DMS 273 (cell line): Measurements from ENCODE around the gene MGAT4B.
"Not testable (repeated sequence)": the region's sequence is repeated elsewhere in the genome, so short reads cannot be mapped to it uniquely, and the experiment has no call there.

Experiments used
- DNase-seq: peaks from one replicate; lab custom pipeline; 2025; ENCODE audit not compliant: unreplicated experiment; lab: John Stamatoyannopoulos, UW

Gene MGAT4B

DNA sequence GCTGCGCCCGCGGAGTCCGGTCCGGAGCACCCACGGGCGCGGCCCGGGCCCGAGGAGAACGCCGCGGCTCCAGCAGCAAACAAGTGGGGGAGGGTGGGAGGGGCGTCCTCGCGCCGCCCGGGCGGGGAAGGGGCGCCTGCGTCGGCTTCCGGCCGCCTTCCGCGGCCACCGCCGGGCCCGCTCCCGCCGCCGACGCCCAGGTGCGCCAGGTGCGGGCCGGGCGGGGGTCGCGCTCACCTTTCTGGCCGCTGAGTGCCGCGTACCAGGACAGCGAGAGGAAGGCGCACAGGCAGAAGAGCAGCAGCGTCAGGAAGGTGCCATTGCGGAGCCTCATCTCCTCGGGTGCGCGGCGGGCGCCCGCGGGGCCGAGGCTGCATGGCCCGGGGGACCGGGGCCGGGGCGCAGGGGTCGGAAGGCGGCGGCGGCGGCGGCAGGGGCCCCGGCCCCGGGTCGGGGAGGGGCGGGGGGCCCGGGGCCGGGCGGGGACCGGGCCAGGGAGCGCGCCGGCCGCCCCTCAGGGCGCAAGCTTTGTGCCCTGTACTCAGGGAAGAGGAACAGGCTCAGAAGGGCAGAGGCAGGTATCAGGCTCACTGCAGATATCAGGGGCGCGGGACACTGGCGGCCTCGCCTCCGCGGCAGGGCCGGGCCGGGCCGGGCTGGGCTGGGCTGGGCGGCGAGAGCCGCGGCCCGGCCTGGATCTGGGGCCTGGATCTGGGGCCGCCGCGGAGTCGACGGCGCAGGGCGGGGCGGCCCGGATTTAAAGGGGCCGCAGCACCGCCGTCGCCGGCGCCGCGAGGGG is at the start of gene MGAT4B:
Gene MGAT4B, minus strand, starts transcription at position 617 of the 799 bp plus-strand sequence. Its CDS starts 283 bp downstream, at position 334.
- peak; percentile 89 for DNase-seq

DNA sequence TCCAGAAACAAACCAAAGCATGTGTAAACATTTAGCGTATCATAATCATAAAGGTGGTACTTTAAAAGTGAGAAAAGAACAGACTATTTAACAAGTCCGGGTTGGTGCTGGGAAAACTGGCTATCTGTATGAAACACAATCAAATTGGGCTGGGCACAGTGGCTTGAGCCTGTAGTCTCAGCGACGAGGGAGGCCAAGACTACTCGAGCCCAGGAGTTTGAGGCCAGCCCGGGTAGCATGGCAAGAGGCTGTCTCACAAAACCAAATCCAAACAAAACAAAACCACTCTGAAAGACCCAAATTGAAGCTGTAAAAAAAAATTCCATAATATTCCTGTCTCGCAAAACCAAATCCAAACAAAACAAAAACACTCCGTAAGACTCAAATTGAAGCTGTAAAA is 47.7 kb upstream of the MGAT4B start:
- no peak for DNase-seq

DNA sequence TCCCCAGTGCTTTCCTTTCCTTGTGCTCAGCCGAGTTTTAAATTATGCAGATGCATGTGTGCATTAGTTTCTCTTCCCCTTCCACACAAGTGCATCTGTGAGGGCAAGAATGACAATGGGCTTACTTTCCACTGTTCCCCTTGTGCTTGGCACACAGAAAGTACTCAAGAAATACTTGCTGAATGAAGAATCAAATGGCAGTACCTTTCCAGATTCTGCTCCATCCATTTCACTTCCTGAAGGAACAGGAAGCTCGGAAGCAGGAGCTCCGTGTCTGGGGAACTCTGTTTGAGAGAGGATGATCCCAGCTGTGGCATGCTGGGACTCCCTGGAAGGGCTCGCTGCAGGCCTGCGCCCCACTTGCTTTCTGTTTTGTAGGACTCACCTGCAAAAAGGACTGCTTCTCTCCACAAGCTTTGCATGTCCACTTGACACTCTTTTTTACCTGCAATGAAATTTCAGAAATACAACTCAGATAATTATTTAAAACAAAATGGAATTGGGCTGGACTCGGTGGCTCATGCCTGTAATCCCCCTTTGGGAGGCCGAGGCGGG is 46.4 kb upstream of the MGAT4B start:
- DNase-seq, result no peak

DNA sequence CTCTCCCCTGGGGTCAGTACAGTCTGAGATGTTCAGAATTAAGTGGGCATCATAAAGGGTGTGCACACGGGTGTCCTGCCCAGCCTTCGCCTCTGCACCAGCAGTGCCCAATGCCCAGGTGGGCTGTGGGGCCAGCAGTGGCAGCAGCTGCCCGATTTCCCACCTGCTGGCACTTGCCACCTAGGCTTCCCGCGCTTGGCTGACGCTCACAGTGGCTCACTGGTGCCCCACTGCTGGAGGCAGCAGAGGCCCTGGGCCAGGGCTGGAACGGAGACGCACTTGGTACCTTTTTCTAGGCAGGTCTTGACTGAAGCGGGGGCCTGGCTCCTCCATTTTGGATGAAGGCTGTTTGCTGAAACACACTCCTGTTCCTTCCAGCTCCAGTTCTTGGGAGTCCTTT is 35.0 kb upstream of the MGAT4B start:
- DNase-seq, result no peak

DNA sequence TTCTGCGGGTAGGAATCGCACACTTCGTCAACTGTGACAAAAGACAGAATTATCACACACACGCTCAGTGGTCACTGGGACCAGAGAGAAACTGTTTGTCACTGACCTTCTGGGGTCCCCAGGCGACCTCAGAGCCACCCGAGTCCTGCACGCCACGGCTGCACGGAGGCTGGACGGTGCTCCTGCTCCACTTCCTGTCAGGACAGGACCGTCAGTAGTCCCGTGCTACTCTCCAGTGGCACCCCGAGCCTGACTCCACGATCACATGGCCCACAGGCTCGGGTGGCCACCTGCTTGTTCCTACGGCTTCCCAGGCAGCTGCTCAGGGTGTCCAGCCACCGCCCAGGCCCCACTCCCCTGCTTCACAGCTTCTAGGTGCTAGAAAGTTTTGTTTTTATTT is 34.1 kb upstream of the MGAT4B start:
- DNase-seq, result no peak

DNA sequence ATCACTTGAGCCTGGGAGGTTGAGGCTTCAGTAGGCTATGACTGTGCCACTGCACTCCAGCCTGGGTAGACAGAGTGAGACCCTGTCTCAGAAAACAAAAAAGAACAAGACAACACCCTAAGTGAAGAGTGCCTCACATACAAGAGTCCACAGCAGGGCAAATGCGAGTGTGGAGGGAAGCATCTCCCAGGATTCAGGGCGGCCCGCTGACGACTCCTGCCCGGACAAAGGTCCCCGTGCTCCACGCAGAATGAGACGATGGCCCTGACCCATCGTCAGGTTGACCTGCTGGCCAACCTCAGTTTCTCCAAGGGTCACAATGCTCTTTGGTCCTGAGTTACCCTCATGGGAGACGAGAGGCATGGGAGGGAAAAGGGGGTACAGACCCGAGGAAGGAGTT is 33.7 kb upstream of the MGAT4B start:
- no peak for DNase-seq

DNA sequence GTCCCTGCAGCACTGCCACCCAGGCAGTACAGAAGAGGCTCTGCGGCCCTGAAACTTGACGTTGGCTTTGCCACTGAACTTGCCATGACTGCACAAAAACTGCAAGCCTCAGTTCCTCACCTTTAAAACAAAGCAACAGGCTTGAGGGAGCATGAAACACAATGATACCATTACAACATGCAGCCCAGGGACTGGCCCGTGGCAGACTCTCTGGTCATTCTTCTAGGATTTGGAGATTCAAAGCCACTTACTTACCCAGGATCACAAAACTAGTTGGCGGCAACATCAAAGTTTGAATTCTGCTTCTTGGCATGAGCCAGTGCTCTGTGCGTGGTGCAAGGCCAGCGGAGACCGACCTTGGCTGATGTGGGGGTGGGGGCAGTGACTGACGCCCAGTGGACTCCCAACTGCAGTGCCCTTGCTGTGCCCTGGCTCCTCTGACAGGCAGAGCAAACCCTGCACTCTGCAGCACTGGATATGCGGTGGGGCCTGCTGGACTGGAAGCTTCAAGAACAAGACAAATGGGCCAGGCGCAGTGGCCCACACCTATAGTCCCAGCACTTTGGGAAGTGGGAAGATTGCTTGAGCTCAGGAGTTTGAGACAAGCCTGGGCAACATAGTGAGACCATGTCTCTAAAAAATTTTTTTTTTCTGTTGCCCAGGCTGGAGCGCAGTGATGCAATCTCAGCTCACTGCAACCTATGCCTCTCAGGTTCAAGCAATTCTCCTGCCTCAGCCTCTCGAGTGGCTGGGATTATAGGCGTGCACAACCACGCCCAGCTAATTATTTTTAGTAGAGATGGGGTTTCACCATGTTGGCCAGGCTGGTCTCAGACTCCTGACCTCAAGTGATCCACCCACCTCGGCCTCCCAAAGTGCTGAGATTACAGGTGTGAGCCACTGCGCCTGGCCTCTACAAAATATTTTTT is 32.9 kb upstream of the MGAT4B start:
- no peak for DNase-seq

DNA sequence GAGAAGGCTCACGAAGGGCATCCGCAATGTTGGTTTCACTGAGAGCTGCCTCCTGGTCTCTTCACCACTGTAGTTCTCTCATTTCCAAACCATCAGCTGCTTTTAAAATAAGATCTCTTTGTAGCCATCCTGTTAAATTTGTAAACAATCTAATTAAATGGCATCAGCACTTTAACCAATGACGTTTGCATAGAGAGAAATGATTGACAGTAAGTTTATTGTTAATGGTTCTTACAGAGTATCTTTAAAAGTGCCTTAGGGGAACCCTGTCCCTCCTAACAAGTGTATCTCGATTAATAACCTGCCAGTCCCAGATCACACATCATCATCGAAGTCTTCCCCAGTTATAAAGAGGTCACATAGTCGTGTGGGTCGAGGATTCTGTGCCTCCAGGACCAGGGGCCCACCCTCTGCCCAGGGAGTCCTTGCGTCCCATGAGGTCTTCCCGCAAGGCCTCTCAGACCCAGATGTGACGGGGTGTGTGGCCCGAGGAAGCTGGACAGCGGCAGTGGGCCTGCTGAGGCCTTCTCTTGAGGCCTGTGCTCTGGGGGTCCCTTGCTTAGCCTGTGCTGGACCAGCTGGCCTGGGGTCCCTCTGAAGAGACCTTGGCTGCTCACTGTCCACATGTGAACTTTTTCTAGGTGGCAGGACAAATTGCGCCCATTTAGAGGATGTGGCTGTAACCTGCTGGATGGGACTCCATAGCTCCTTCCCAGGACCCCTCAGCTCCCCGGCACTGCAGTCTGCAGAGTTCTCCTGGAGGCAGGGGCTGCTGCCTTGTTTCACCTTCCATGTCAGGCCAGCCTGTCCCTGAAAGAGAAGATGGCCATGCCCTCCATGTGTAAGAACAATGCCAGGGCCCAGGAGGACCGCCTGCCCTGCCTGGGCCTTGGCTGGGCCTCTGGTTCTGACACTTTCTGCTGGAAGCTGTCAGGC is 30.7 kb upstream of the MGAT4B start:
- DNase-seq, result no peak

DNA sequence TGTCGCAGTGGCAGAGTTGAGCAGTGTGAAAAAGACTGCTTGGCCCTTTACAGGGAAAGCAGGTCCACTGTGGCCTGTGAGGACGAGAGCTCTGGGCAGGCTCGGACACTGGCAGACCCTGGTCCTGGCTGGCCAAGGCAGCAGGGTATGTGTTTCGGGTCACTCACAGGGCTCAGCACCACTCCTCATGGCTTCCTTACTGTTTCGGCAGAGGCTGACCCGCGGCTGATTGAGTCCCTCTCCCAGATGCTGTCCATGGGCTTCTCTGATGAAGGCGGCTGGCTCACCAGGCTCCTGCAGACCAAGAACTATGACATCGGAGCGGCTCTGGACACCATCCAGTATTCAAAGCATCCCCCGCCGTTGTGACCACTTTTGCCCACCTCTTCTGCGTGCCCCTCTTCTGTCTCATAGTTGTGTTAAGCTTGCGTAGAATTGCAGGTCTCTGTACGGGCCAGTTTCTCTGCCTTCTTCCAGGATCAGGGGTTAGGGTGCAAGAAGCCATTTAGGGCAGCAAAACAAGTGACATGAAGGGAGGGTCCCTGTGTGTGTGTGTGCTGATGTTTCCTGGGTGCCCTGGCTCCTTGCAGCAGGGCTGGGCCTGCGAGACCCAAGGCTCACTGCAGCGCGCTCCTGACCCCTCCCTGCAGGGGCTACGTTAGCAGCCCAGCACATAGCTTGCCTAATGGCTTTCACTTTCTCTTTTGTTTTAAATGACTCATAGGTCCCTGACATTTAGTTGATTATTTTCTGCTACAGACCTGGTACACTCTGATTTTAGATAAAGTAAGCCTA is 29.8 kb upstream of the MGAT4B start:
- DNase-seq, result no peak

DNA sequence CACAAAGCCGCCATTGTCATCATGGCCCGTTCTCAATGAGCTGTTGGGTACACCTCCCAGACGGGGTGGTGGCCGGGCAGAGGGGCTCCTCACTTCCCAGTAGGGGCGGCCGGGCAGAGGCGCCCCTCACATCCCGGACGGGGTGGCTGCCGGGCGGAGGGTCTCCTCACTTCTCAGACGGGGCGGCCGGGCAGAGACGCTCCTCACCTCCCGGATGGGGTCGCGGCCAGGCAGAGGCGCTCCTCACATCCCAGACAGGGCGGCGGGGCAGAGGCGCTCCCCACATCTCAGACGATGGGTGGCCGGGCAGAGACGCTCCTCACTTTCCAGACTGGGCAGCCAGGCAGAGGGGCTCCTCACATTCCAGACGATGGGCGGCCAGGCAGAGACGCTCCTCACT is 28.2 kb upstream of the MGAT4B start:
- DNase-seq, result not testable (repeated sequence)

DNA sequence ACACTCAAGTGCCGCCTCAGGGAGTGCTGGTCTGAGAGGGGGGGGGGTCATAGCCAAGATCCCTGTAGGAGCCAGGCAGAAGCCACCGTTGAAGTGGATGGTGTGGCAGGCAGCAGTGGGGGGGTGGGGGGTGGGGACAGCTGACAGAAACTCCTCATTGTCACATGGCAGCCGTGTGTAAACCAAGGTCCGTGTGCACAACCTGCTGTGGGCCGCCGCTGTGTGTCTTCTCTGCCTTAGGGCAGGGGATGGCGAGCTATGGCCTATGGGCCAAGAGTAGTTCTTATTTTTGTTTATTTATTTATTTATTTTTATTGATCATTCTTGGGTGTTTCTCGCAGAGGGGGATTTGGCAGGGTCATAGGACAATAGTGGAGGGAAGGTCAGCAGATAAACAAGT is 27.5 kb upstream of the MGAT4B start:
- DNase-seq, result no peak

DNA sequence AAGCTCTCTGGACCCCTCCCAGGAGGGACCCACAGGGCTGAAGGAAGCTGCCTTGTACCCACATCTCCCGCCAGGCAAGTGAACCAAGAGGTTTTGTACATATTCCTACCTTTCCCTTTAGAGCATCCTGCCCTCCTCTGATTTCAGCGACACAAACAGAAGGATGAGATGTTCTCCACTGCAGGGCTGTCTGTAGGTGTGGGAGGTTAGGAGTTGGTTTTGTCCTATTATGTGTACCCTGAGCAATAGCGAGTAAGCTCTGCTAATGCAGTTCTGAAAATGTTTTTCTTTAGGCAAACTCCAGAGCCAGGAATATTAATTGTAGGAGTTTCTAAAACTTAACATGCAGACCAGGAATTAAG is 27.0 kb upstream of the MGAT4B start:
- DNase-seq, result no peak

DNA sequence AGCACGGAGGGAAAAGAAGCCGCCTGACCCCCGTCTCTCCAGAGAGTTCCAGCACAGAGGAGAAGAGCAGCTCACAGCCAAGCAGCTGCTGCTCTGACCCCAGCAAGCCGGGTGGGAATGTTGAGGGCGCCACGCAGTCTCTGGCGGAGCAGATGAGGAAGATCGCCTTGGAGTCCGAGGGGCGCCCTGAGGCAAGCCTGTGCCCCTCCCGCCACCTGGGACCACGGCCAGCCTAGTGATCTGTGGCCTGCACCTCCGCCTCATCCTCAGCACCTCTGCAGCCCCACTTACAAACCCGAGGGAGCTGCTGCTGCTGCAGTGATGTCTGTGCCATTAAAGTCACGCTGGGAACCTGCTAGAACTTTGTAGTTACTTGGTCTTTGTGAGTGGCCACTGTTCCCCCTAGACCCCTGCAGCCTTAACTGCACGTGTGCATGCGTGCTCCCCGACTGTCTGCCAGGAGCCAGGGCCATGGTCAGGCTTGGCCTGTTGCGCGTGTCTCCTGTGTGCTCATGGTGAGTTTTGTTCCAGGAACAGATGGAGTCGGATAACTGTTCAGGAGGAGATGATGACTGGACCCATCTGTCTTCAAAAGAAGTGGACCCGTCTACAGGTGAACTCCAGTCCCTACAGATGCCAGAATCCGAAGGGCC is 26.5 kb upstream of the MGAT4B start:
- DNase-seq, result no peak

DNA sequence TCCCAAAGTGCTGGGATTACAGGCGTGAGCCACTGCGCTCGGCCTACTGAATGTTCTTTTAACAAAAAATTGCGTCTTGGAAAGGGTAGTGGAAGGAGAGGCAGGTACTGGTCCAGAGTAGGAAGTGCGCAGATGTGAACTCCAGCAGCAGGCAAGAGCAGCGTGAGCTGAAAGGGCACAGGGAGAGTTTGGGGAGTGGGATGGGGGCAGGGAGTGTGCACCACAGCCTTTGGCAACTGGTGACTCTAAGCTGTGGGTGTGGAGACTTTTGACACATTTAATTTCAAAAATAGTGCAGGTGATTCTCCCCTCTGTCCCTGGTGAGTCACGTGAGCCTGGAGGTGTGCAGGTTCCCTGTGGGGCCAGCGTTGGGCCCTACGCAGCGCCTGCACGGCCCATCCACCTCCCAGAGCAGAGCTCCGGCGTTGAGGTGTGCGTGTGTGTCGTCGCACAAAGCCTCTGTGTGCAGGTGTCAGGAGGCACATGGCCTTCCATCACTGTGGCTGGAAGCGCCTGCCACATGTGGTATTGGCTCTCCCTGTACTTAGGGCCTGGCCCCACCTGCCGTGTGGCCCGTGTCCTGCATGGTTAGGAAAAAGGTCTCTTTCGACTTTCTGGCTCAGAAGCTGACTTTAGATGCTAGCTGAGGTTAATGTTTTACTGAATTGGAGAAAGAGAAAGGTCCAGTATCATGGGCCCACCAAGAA is 25.5 kb upstream of the MGAT4B start:
- no peak for DNase-seq

DNA sequence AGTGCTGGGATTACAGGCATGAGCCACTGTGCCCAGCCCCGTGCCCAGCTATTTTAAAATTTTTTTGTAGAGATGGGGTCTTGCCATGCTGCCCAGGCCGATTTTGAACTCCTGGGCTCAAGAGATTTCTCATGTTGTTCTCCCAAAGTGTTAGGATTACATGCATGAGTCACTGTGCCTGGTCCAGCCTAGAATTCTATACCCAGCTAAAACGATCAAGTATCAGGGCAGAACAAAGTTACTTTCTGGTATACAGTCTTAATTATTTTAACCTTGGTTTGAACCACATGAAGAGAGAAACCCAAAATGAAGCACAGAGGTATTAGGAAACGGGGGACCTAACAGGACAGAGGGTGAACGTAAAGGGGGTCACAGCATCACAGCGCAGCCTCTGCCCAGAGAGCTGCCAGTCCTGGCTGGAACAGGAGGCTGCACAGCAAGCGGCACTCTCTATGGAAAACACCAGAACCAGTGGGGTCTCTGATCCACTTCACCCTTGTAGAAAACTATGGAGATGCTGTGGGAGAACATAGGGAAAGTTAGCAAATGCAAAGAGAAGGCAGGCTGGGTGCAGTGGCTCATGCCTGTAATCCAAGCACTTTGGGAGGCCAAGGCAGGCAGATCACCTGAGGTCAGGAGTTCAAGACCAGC is 24.3 kb upstream of the MGAT4B start:
- no peak for DNase-seq

DNA sequence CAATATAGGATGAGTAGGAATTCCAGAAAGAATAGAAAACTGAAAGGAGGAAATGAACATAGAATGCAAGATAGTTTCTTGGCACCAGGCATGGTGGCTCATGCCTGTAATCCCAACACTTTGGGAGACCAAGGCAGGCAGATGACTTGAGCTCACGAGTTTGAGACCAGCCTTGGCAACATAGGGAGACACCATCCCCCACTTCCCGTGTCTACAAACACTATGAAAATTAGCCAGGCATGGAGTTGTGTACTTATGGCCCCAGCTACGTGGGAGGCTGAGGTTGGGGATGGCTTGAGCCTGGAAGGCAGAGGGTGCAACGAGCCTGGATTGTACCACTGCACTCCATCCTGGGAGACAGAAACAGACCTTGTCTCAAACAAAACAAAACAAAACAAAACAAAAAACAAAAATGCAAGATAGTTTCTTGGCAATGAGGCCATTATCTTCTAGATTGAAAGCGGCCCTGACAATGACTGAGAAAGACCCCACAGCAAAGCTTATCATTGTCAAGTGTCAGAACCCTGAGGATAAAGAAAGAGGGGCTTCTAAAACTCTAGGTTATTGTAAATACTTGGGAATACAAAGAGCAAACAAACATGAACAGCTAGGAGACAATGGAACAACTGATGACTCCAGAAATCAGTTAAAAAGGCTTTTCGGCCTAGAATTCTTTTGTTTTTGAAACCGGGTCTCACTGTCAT is 23.2 kb upstream of the MGAT4B start:
- DNase-seq, result no peak

DNA sequence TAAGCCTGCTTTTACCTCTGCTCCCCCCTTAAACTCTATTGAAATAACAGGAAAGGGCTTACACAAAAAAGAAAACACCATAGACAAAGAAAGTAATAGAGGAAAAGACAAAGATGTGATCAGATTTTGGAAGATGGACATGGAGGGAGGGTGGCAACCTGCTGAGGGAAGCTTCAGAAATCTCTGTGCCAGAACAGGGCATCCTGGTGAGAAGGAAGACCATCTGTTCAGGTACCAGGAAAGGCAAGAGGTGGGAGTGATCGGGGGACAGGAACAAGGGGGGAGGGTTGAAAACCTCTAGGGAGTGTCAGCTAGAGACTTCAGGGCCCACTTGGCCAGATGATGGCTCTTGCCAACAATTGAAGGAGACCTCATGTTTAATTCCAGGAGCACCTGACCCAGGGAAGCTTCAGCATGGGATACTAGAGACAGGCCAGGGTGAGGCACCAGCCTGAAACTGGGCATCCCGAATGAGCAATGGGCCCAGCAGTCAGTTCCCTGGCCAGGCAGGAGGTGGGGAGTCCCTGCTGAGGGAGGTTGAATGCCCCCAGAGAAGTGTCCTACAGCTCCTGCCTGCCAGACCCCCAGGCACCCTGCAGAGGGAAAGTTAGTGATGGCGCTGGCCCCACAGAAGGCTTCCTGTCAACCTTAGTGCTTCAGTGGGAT is 22.2 kb upstream of the MGAT4B start:
- no peak for DNase-seq
